HepG2 (cell line): ENCODE data around the gene FBXO4. TPM values are rescaled to one million over a fixed set of nuclear protein-coding genes. Genes with fewer than 3 reads are reported as not detected.
A peak's percentile ranks its signal among the peaks of the same experiment; 100 is the strongest.

Experiments used
- CAMTA2 ChIP-seq: sonication (generic); formaldehyde crosslinking; IDR thresholded peaks from 2 replicates; pipeline ENCODE4 v1.4.0; 2020; ENCODE audit warnings: mild to moderate bottlenecking, missing genetic modification reagents, borderline replicate concordance
- ELF1 ChIP-seq: sonication (generic); formaldehyde crosslinking; IDR thresholded peaks from 2 replicates; pipeline ENCODE4 v1.4.0; 2020; ENCODE audit warnings: missing genetic modification reagents
- NCOA1 ChIP-seq: sonication (generic); formaldehyde crosslinking; IDR thresholded peaks from 2 replicates; pipeline ENCODE4 v1.9.0; 2021; ENCODE audit warnings: missing genetic modification reagents
- NFE2L1 ChIP-seq: sonication (generic); formaldehyde crosslinking; IDR thresholded peaks from 2 replicates; pipeline ENCODE4 v1.4.0; 2020; ENCODE audit warnings: missing genetic modification reagents, mild to moderate bottlenecking, borderline replicate concordance
- NR2C2 ChIP-seq: sonication (generic); formaldehyde crosslinking; IDR thresholded peaks from 2 replicates; pipeline ENCODE4 v1.4.0; 2020; ENCODE audit warnings: missing genetic modification reagents, mild to moderate bottlenecking, moderate library complexity, borderline replicate concordance
- RELA ChIP-seq: sonication (generic); formaldehyde crosslinking; IDR thresholded peaks from 2 replicates; pipeline ENCODE4 v1.4.0; 2020; ENCODE audit warnings: missing genetic modification reagents
- RNF2 ChIP-seq: fragments of 450-650 bp; conservative IDR thresholded peaks from 2 replicates; pipeline ENCODE4 v1.6.1; 2016; ENCODE audit warnings: low read depth
- ZNF263 ChIP-seq: sonication (generic); formaldehyde crosslinking; IDR thresholded peaks from 2 replicates; pipeline ENCODE4 v1.4.0; 2020; ENCODE audit warnings: missing genetic modification reagents
- ZNF761 ChIP-seq: sonication (generic); formaldehyde crosslinking; conservative IDR thresholded peaks from 2 replicates; pipeline ENCODE4 v1.4.0; 2020; ENCODE audit warnings: mild to moderate bottlenecking, missing genetic modification reagents
- polyA plus RNA-seq, 8 experiments: library from polyadenylated mRNA; depleted of rRNA in 3 of 8; stranded (reverse) in 7 of 8; unstranded in 1 of 8; fragments of >200 nt; fragmentation: Illumina TruSeq in 4 of 8; extraction: Trizol in 4 of 8; gene quantifications; 2 replicates each; pipeline versions ENCODE4 v1.2.1 to v1.2.3, GENCODE V29; 2011 to 2016; ENCODE audit warnings: low read depth in 4 of 8, missing spikeins in 1 of 8, mixed read lengths in 1 of 8; ENCODE audit not compliant: insufficient read depth in 1 of 8
- total RNA-seq, 5 experiments: library from RNA; depleted of rRNA; stranded (reverse); fragments of >200 nt; fragmentation: Illumina TruSeq; extraction: Trizol; gene quantifications; 2 replicates each; pipeline ENCODE4 v1.2.3, GENCODE V29; 2016; ENCODE audit warnings: low read depth in 1 of 5
- TF ChIP-seq, protein P1 (sequence below): sonication (generic); formaldehyde crosslinking; IDR thresholded peaks from 2 replicates; pipeline ENCODE4 v1.5.1; 2020; ENCODE audit warnings: mild to moderate bottlenecking, missing genetic modification reagents, moderate library complexity
- TF ChIP-seq, protein P2 (sequence below): sonication (generic); formaldehyde crosslinking; conservative IDR thresholded peaks from 2 replicates; pipeline ENCODE4 v1.4.0; 2020; ENCODE audit warnings: missing genetic modification reagents
- TF ChIP-seq, protein P3 (sequence below): sonication (generic); formaldehyde crosslinking; IDR thresholded peaks from 2 replicates; pipeline ENCODE4 v1.8.1; 2022; ENCODE audit warnings: mild to moderate bottlenecking, missing genetic modification reagents

FBXO4 gene
- total and polyA plus RNA-seq, 2 of the 13 experiments (the other 11 are each of a cell fraction or from before 2014, with no cell fraction given) = 5.2 to 16.4 TPM

DNA sequence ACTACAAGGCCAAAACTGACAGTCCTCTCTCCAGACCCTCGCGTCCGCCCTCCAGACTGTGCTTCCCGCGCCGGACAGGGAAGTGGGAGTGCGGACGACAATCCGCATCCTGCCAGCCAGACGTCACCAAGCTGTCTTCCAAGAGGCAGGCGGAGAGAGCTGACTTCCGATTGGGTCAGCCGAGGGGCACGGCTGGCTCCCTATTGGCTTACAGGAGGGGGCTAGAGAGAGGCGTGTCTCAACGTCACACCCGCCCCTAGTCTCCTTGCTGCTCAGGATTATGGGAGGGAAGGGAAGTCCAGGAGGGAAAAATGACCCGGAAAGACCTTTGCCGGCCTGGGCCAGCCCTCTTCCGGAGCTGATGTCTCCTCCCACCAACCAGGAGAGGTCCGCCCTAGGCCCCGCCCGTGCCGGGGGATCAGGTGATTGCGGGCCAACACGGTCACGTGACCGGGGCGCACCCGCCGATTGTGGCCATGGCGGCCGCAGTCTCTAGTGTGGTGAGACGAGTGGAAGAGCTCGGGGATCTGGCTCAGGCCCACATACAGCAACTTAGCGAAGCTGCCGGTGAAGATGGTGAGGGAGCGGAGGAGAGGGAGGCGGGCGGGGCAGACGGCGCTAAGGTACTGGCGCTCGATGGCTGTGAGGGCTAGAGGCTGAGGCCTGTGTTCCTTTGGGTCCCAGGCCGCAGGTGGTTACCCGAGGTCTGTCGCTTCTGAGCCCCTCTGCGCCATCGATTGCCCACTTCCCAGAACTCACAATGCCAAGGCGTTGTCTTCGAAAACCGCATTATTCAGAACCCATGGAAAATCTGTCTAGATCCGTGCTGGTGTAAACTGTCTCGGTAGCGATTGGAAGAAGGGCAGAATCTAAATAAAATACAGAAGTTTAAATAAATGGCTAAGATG, 20.9 kb upstream of the FBXO4 start, which contains the start of gene RIMOC1 (continued):
- TF ChIP-seq, protein P1, sequence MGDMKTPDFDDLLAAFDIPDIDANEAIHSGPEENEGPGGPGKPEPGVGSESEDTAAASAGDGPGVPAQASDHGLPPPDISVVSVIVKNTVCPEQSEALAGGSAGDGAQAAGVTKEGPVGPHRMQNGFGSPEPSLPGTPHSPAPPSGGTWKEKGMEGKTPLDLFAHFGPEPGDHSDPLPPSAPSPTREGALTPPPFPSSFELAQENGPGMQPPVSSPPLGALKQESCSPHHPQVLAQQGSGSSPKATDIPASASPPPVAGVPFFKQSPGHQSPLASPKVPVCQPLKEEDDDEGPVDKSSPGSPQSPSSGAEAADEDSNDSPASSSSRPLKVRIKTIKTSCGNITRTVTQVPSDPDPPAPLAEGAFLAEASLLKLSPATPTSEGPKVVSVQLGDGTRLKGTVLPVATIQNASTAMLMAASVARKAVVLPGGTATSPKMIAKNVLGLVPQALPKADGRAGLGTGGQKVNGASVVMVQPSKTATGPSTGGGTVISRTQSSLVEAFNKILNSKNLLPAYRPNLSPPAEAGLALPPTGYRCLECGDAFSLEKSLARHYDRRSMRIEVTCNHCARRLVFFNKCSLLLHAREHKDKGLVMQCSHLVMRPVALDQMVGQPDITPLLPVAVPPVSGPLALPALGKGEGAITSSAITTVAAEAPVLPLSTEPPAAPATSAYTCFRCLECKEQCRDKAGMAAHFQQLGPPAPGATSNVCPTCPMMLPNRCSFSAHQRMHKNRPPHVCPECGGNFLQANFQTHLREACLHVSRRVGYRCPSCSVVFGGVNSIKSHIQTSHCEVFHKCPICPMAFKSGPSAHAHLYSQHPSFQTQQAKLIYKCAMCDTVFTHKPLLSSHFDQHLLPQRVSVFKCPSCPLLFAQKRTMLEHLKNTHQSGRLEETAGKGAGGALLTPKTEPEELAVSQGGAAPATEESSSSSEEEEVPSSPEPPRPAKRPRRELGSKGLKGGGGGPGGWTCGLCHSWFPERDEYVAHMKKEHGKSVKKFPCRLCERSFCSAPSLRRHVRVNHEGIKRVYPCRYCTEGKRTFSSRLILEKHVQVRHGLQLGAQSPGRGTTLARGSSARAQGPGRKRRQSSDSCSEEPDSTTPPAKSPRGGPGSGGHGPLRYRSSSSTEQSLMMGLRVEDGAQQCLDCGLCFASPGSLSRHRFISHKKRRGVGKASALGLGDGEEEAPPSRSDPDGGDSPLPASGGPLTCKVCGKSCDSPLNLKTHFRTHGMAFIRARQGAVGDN = peak; percentile 93
- TF ChIP-seq RELA (CRISPR knock-in tag) (no peak), NFE2L1 (CRISPR knock-in tag) (no peak), NR2C2 (CRISPR knock-in tag) (peak; percentile 99), RNF2 (peak; percentile 21; the same call in 1 of the 2 replicates), ZNF761 (peak; percentile 79; the same call in 1 of the 2 replicates), ZNF263 (CRISPR knock-in tag) (0 out of 2 replicates have a peak, but pooled peaks have one; percentile 33), NCOA1 (0 out of 2 replicates have a peak, but pooled peaks have one; percentile 75), CAMTA2 (0 out of 2 replicates have a peak, but pooled peaks have one; percentile 65), ELF1 (CRISPR knock-in tag) (peak; percentile 92)
- TF ChIP-seq, protein P2, sequence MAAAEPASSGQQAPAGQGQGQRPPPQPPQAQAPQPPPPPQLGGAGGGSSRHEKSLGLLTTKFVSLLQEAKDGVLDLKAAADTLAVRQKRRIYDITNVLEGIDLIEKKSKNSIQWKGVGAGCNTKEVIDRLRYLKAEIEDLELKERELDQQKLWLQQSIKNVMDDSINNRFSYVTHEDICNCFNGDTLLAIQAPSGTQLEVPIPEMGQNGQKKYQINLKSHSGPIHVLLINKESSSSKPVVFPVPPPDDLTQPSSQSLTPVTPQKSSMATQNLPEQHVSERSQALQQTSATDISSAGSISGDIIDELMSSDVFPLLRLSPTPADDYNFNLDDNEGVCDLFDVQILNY (CRISPR knock-in tag) = no peak; the same call in 1 of the 2 replicates
- TF ChIP-seq, protein P3, sequence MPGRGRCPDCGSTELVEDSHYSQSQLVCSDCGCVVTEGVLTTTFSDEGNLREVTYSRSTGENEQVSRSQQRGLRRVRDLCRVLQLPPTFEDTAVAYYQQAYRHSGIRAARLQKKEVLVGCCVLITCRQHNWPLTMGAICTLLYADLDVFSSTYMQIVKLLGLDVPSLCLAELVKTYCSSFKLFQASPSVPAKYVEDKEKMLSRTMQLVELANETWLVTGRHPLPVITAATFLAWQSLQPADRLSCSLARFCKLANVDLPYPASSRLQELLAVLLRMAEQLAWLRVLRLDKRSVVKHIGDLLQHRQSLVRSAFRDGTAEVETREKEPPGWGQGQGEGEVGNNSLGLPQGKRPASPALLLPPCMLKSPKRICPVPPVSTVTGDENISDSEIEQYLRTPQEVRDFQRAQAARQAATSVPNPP = 0 out of 2 replicates have a peak, but pooled peaks have one; percentile 55
